Psoas muscle (tissue), 8 donors: ENCODE results near the gene CACNG1. TPM values are rescaled to one million over a fixed set of nuclear protein-coding genes. Genes with fewer than 3 reads are reported as not detected.
A peak's percentile ranks its signal among the peaks of the same experiment; 100 is the strongest.

Experiments
- ATAC-seq, 4 donors: fragments of 200-7000 bp; cut with Tn5 transposase; one replicate each; pipeline ENCODE4 v1.9.1; 2020; ENCODE audit warnings: moderate library complexity in 3 of 4, mild to moderate bottlenecking in 2 of 4
- DNase-seq, 2 donors: peaks; one replicate each; pipeline ENCODE4 v3.0.0-alpha.2; 2020
- H3K27ac ChIP-seq: fragments of 200-600 bp; one replicate; pipeline ENCODE4 v1.8.0; 2022
- H3K27me3 ChIP-seq, 3 donors: fragments of 200-600 bp in 1 of 3; one replicate each; pipeline versions ENCODE4 v1.6.1 to v1.8.0; 2013 to 2022; ENCODE audit warnings: low read length in 2 of 3, mild to moderate bottlenecking in 2 of 3, moderate library complexity in 1 of 3; ENCODE audit not compliant: insufficient read depth in 3 of 3
- H3K36me3 ChIP-seq, 2 donors: fragments of 200-600 bp in 1 of 2; one replicate each; pipeline versions ENCODE4 v1.6.1 to v1.8.0; 2013 to 2022; ENCODE audit warnings: low read depth in 1 of 2, mild to moderate bottlenecking in 1 of 2, moderate library complexity in 1 of 2; ENCODE audit not compliant: insufficient read depth in 1 of 2
- H3K4me1 ChIP-seq: fragments of 200-600 bp; one replicate; pipeline ENCODE4 v1.8.0; 2022
- H3K4me3 ChIP-seq: fragments of 200-600 bp; one replicate; pipeline ENCODE4 v1.8.0; 2022; ENCODE audit warnings: mild to moderate bottlenecking
- H3K9me3 ChIP-seq: fragments of 200-600 bp; one replicate; pipeline ENCODE4 v1.8.0; 2022
- WGBS, 3 donors: extraction: QIAGEN DNeasy Blood & Tissue Kit; methylation state at CpG; one replicate each; pipeline versions ENCODE4 v1.1.6 to v1.1.7; 2013; 5-methylcytosine and 5-hydroxymethylcytosine counted together
- intact Hi-C, 2 donors: fragments of 100-400 bp; cut with DNase I; formaldehyde crosslinking; loops; one replicate each; pipeline versions ENCODE4 v1.11.0 to v1.14.2; 2022
- long read RNA-seq, 2 donors: library from polyadenylated mRNA; unstranded; transcript quantifications; one replicate each; pipeline ENCODE4 v2.0.0, GENCODE V29; 2021
- polyA plus RNA-seq, 3 donors: library from polyadenylated mRNA; stranded (reverse); fragments of 200-250 nt; gene quantifications; one replicate each; pipeline ENCODE4 v1.2.3, GENCODE V29; 2013
- total RNA-seq, 4 donors: library from RNA; stranded (reverse); fragmentation: NEBNext Ultra II Directional in 2 of 4; extraction: Animal tissue kit (Norgen Biotek cat#: 25700) in 2 of 4; gene quantifications; one replicate each; pipeline versions ENCODE4 v1.2.1 to v1.2.4, GENCODE V29; 2021 to 2023
- TF ChIP-seq, protein P1 (sequence below): fragments of 200-600 bp; IDR thresholded peaks from one replicate; pipeline ENCODE4 v1.8.0; 2022; ENCODE audit warnings: antibody characterized with exemption
- donor health status: healthy with polysubstance abuse.
- donor health status: DM: no; HTN: no; CAD: no; lungs with moderate emphysema.
- donor health status: Bipolar disorder and iron deficiency.
- donor health status: healthy.
- donor health status: DM: yes; HTN: yes; CAD: no.
- donor health status: DM: no; HTN: no; CAD: no.
- donor health status: DM: no; HTN: no; CAD: no.
- donor health status: DM: yes; HTN: yes; CAD: no.

The CACNG1 gene, protein sequence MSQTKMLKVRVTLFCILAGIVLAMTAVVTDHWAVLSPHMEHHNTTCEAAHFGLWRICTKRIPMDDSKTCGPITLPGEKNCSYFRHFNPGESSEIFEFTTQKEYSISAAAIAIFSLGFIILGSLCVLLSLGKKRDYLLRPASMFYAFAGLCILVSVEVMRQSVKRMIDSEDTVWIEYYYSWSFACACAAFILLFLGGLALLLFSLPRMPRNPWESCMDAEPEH
- 100 to 1,000 TPM in 1 of 4 donors, 10 to 100 TPM in 3; 36.9 to 312 (median 57.7) TPM for total RNA-seq
- 100 to 1,000 TPM in 2 of 3 donors, 10 to 100 TPM in 1; 20.3 to 132 (median 110) TPM for polyA plus RNA-seq
- long read RNA-seq, donor 1, transcript CACNG1-201 (4 exons, 1,266 nt), result major isoform, 9 of 19 reads
- long read RNA-seq, donor 1, partial matches to known transcripts, result 10 of 19 reads
- long read RNA-seq, donor 1, other reads (novel, unspliced or antisense), result 0 of 19 reads
- long read RNA-seq, donor 2, transcript CACNG1-201 (4 exons, 1,266 nt), result major isoform, 144 of 320 reads
- long read RNA-seq, donor 2, partial matches to known transcripts, result 162 of 320 reads
- long read RNA-seq, donor 2, other reads (novel, unspliced or antisense), result 14 of 320 reads

DNA sequence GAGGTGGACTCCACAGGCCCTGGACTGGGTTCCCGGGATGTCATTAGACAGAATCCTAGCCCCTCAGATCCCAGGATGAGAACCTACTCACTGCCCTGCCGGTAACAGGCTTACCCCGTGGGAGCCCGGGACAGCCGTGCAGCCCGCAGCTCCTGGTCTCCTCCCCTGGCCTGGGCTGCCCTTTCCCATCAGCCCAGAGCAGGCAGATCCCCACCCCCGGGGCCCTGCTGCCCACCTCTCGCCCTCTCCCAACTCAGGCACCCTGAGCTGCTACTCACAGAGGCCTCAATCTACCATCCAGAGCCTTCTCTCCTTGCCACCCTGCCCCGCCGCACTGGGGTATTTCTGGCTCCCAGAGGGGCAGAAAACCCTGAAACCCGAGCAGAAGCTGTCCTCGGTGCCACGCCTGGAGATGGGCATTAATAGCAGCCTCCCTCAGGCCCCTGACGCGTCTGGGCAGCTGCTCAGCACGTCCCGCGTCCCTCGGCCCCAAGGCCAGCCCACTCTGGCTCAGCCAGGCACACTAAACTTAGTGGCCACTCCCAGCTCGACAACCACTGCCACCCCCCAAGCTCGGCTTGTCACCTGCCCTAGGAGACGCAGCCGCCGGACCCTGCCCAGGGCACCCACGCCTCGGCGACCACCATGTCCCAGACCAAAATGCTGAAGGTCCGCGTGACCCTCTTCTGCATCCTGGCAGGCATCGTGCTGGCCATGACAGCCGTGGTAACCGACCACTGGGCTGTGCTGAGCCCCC is at the start of gene CACNG1:
TSS of gene CACNG1 (plus strand) at position 539 of the 757 bp plus-strand sequence. CDS start at position 646, 107 bp downstream.
- intact Hi-C loops, result loop anchor here in 1 of 2 donors (5.0 kb wide), 1 partner anchor 67 kb away; no protein-coding TSS in a partner anchor
- ATAC-seq (peak; percentile 77 to 84 (median 80)), DNase-seq (peak; percentile 75 to 96)
- TF ChIP-seq, protein P1, sequence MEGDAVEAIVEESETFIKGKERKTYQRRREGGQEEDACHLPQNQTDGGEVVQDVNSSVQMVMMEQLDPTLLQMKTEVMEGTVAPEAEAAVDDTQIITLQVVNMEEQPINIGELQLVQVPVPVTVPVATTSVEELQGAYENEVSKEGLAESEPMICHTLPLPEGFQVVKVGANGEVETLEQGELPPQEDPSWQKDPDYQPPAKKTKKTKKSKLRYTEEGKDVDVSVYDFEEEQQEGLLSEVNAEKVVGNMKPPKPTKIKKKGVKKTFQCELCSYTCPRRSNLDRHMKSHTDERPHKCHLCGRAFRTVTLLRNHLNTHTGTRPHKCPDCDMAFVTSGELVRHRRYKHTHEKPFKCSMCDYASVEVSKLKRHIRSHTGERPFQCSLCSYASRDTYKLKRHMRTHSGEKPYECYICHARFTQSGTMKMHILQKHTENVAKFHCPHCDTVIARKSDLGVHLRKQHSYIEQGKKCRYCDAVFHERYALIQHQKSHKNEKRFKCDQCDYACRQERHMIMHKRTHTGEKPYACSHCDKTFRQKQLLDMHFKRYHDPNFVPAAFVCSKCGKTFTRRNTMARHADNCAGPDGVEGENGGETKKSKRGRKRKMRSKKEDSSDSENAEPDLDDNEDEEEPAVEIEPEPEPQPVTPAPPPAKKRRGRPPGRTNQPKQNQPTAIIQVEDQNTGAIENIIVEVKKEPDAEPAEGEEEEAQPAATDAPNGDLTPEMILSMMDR, result no peak
- H3K27ac ChIP-seq, result peak within 1 kb of the TSS; percentile 98
- WGBS, 3 donors, result 17 to 41% (median 27%) methylated on average over 31 to 32 of the region's 32 CpGs
- peaks cover 10% of the 10 kb centered on the region for H3K9me3 ChIP-seq
- peak within 1 kb of the TSS; percentile 72 for H3K4me3 ChIP-seq
- H3K36me3 ChIP-seq, result peaks cover 0 to 1% of the 10 kb centered on the region in 2 donors
- H3K27me3 ChIP-seq, result no peaks in the 10 kb centered on the region
- peaks cover 29% of the 10 kb centered on the region for H3K4me1 ChIP-seq

DNA sequence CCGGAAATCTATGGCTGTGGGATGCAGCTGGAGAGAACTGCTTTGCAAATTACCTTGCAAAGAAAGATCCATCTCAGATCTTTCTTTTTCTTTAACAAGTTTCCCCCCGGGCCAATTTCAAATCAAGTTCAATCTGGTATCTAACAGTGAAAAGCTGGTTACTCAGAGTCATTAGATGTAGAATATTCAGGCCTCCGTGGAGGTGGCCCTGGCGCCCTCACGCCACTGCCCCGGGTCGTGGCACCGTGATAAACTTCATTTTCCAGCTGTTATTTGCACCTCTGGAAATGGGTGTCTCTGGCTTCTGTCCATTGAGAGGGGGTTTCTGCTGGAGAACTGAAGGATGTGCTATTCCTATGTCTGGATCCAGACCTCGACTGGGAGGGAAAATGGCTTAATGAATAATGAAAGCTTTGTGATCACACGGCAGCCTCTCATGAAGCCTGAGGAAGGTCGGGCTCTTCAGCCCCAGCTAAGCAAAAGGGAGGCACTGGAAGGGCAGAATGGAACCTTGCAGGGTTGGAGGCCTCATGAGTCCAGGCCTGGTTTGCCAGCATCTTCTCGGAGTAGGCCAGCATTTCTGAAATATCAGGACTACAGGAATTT is 49.3 kb upstream of the CACNG1 start:
- Histone ChIP-seq H3K27me3 (no peaks in the 10 kb centered on the region), H3K9me3 (no peaks in the 10 kb centered on the region), H3K4me1 (no peaks in the 10 kb centered on the region), H3K27ac (no peak overlapping the region), H3K36me3 (no peaks in the 10 kb centered on the region), H3K4me3 (no peak overlapping the region)
- 75 to 76% (median 76%) methylated on average over 12 of the region's 12 CpGs for WGBS, 3 donors
- intact Hi-C loops, result no loop called here
- DNase-seq (no peak), ATAC-seq (no peak)
- TF ChIP-seq, protein P1, result no peak

DNA sequence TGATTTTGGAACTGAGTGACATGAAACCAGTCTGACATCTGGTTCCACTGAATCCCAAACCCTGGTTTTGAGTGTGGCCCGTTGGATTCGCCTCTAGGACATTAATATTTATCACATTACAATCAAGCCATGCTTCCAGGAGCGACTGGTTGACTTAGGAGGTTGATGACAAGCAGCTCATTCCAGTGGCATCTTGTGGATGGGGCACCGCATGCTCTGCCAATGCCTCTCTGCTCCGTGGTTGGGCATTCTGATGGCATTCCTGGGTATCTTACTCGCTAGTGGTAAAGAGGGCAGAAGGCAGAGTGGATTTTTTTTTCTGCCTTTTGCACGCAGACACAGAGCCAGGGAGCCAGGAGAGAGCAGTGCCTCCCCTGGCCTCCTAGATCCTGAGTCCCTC is 48.4 kb upstream of the CACNG1 start:
- Histone ChIP-seq H3K4me3 (no peak overlapping the region), H3K36me3 (no peaks in the 10 kb centered on the region), H3K27ac (no peak overlapping the region), H3K4me1 (no peaks in the 10 kb centered on the region), H3K9me3 (no peaks in the 10 kb centered on the region), H3K27me3 (no peaks in the 10 kb centered on the region)
- DNase-seq, result no peak
- TF ChIP-seq, protein P1, result no peak
- 31 to 58% (median 35%) methylated on average over 7 of the region's 7 CpGs for WGBS, 3 donors
- intact Hi-C loops, result no loop called here
- ATAC-seq, result peak in 3 of 4 donors; percentile 59 to 82 (median 61)

DNA sequence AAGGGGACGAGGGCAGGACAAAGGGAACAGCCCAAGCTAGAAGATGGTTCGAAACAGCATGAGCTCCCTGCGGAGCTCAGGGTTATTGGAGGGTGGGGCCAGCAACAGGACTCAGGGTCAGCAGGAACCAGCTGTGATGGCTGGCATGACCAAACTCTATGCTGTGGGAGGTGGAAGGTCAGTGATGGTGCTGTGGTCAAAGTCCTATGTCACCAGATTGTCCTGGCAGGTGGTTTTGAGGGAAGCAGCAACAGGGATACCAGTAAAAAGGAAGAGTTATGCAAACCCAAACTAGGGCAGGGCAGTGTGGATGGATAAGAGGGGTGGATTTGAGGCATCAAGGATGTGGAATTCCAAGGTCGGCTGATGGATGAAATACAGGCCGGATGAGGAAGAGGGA is 47.4 kb upstream of the CACNG1 start:
- Histone ChIP-seq H3K27me3 (no peaks in the 10 kb centered on the region), H3K27ac (no peak overlapping the region), H3K36me3 (no peaks in the 10 kb centered on the region), H3K9me3 (no peaks in the 10 kb centered on the region), H3K4me1 (no peaks in the 10 kb centered on the region), H3K4me3 (no peak overlapping the region)
- TF ChIP-seq, protein P1, result no peak
- intact Hi-C loops, result no loop called here
- DNase-seq (no peak), ATAC-seq (no peak)
- 84 to 91% (median 88%) methylated on average over 5 of the region's 5 CpGs for WGBS, 3 donors
